ENCODE measurements around the gene MEI1.
A peak's percentile ranks its signal among the peaks of the same experiment; 100 is the strongest.

DNA sequence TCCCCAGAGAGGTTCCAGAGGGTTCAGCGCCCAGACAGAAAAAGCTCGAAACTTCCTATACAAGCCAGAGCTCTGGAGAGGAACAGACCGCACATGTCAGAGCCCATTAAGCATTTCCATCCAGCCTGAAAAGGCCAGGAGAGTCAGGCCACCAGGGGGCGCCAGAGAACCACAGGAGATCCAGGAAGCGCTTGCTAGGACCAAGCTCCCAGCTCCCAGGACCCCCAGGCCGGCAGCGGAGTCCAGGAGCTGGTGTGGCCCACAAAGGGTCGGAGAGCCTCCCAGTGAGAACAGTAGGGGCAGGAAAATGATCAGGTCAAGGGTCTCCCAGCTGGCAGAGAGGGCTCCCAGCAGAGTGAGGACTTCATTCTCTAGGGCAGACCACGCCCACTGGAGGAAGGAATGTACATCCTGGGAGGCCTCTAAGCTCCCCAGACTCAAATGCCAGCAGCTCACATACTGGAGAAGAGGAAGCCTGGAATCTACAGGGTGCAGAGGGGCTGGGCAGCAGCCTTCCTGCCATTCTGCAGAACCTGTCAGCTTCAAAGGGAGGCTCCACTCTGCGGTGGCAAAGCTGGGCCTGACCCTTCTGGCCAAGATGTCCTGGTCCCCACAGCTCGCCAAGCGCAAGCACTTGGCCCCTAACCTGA, 2.1 kb upstream of the MEI1 start:
- TF ChIP-seq, protein P1, sequence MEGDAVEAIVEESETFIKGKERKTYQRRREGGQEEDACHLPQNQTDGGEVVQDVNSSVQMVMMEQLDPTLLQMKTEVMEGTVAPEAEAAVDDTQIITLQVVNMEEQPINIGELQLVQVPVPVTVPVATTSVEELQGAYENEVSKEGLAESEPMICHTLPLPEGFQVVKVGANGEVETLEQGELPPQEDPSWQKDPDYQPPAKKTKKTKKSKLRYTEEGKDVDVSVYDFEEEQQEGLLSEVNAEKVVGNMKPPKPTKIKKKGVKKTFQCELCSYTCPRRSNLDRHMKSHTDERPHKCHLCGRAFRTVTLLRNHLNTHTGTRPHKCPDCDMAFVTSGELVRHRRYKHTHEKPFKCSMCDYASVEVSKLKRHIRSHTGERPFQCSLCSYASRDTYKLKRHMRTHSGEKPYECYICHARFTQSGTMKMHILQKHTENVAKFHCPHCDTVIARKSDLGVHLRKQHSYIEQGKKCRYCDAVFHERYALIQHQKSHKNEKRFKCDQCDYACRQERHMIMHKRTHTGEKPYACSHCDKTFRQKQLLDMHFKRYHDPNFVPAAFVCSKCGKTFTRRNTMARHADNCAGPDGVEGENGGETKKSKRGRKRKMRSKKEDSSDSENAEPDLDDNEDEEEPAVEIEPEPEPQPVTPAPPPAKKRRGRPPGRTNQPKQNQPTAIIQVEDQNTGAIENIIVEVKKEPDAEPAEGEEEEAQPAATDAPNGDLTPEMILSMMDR (IDR thresholded peaks at IDR 0.05), result peak; percentile 89 to 99 (median 95)
- no peak for TF ChIP-seq POLR2A (IDR thresholded peaks at IDR 0.05)
